Psoas muscle (tissue), 8 donors: Measurements from ENCODE around the gene BTNL8. TPM values are rescaled to one million over a fixed set of nuclear protein-coding genes. Genes with fewer than 3 reads are reported as not detected.

Source experiments
- ATAC-seq, 4 donors: fragments of 200-7000 bp; cut with Tn5 transposase; one replicate each; pipeline ENCODE4 v1.9.1; 2020; ENCODE audit warnings: moderate library complexity in 3 of 4, mild to moderate bottlenecking in 2 of 4
- DNase-seq, 2 donors: peaks; one replicate each; pipeline ENCODE4 v3.0.0-alpha.2; 2020
- H3K27ac ChIP-seq: fragments of 200-600 bp; one replicate; pipeline ENCODE4 v1.8.0; 2022
- H3K27me3 ChIP-seq, 3 donors: fragments of 200-600 bp in 1 of 3; one replicate each; pipeline versions ENCODE4 v1.6.1 to v1.8.0; 2013 to 2022; ENCODE audit warnings: low read length in 2 of 3, mild to moderate bottlenecking in 2 of 3, moderate library complexity in 1 of 3; ENCODE audit not compliant: insufficient read depth in 3 of 3
- H3K36me3 ChIP-seq, 2 donors: fragments of 200-600 bp in 1 of 2; one replicate each; pipeline versions ENCODE4 v1.6.1 to v1.8.0; 2013 to 2022; ENCODE audit warnings: low read depth in 1 of 2, mild to moderate bottlenecking in 1 of 2, moderate library complexity in 1 of 2; ENCODE audit not compliant: insufficient read depth in 1 of 2
- H3K4me1 ChIP-seq: fragments of 200-600 bp; one replicate; pipeline ENCODE4 v1.8.0; 2022
- H3K4me3 ChIP-seq: fragments of 200-600 bp; one replicate; pipeline ENCODE4 v1.8.0; 2022; ENCODE audit warnings: mild to moderate bottlenecking
- H3K9me3 ChIP-seq: fragments of 200-600 bp; one replicate; pipeline ENCODE4 v1.8.0; 2022
- CTCF ChIP-seq: fragments of 200-600 bp; IDR thresholded peaks from one replicate; pipeline ENCODE4 v1.8.0; 2022; ENCODE audit warnings: antibody characterized with exemption
- WGBS, 3 donors: extraction: QIAGEN DNeasy Blood & Tissue Kit; methylation state at CpG; one replicate each; pipeline versions ENCODE4 v1.1.6 to v1.1.7; 2013; 5-methylcytosine and 5-hydroxymethylcytosine counted together
- intact Hi-C, 2 donors: fragments of 100-400 bp; cut with DNase I; formaldehyde crosslinking; loops; one replicate each; pipeline versions ENCODE4 v1.11.0 to v1.14.2; 2022
- polyA plus RNA-seq, 3 donors: library from polyadenylated mRNA; stranded (reverse); fragments of 200-250 nt; gene quantifications; one replicate each; pipeline ENCODE4 v1.2.3, GENCODE V29; 2013
- total RNA-seq, 4 donors: library from RNA; stranded (reverse); fragmentation: NEBNext Ultra II Directional in 2 of 4; extraction: Animal tissue kit (Norgen Biotek cat#: 25700) in 2 of 4; gene quantifications; one replicate each; pipeline versions ENCODE4 v1.2.1 to v1.2.4, GENCODE V29; 2021 to 2023
- donor health status: healthy with polysubstance abuse.
- donor health status: DM: no; HTN: no; CAD: no; lungs with moderate emphysema.
- donor health status: Bipolar disorder and iron deficiency.
- donor health status: healthy.
- donor health status: DM: yes; HTN: yes; CAD: no.
- donor health status: DM: no; HTN: no; CAD: no.
- donor health status: DM: no; HTN: no; CAD: no.
- donor health status: DM: yes; HTN: yes; CAD: no.

BTNL8 gene
- total and polyA plus RNA-seq, 7 donors = 0.09 to 0.46 (median 0.19) TPM; not detected in 2

- intact Hi-C loops = no loop called here
- WGBS, 3 donors = 92 to 97% (median 95%) methylated on average over 8 to 23 of the region's 23 CpGs
- no peak for TF ChIP-seq CTCF
- Histone ChIP-seq H3K4me3 (no peak overlapping the region), H3K36me3 (no peaks in the 10 kb centered on the region), H3K4me1 (no peaks in the 10 kb centered on the region), H3K9me3 (peaks cover 9% of the 10 kb centered on the region), H3K27ac (no peak overlapping the region), H3K27me3 (no peaks in the 10 kb centered on the region)
- ATAC-seq = no peak
- no peak for DNase-seq
These were observed 70.4 kb downstream of the BTNL8 start for GRCh38 chr5:180969406-180969805.

DNA sequence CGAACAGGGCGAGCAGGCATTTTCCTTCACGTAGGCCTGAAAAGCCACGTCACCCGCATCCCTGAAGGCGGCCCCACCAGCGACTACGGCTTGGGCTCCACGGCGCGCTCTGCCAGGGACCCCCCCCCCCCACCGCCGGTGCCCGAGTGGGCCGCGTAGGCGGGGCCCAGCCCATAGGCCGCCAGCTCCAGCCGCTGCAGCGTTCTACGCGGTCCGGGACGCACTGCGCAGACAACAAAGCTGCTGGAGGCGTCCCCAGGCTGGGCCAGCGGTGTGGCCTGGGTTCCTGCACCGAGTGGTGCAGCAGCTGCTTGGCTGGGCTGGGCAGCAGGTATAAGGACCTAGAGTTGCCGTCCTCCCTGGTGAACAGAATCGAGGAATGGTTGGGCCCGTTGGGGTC lies 71.4 kb downstream of the BTNL8 start:
- DNase-seq (no peak), ATAC-seq (no peak)
- WGBS, 3 donors = 90 to 97% (median 93%) methylated on average over 16 to 31 of the region's 31 CpGs
- Histone ChIP-seq H3K9me3 (peaks cover 9% of the 10 kb centered on the region), H3K4me3 (no peak overlapping the region), H3K36me3 (no peaks in the 10 kb centered on the region), H3K4me1 (no peaks in the 10 kb centered on the region), H3K27me3 (no peaks in the 10 kb centered on the region), H3K27ac (no peak overlapping the region)
- no peak for TF ChIP-seq CTCF
- intact Hi-C loops = no loop called here

- no peak for TF ChIP-seq CTCF
- intact Hi-C loops = no loop called here
- no peak overlapping the region for H3K4me3 ChIP-seq
- no peaks in the 10 kb centered on the region for H3K27me3 ChIP-seq
- ATAC-seq (no peak), DNase-seq (no peak)
- 65 to 75% (median 67%) methylated on average over 4 of the region's 4 CpGs for WGBS, 3 donors
- no peaks in the 10 kb centered on the region for H3K4me1 ChIP-seq
- H3K27ac ChIP-seq = no peak overlapping the region
- peaks cover 9% of the 10 kb centered on the region for H3K9me3 ChIP-seq
- H3K36me3 ChIP-seq = no peaks in the 10 kb centered on the region
These were observed 71.9 kb downstream of the BTNL8 start for GRCh38 chr5:180970875-180971274.

- no peak overlapping the region for H3K4me3 ChIP-seq
- WGBS, 3 donors = 41 to 83% (median 77%) methylated on average over 2 of the region's 2 CpGs
- ATAC-seq (no peak), DNase-seq (no peak)
- no peaks in the 10 kb centered on the region for H3K27me3 ChIP-seq
- no peaks in the 10 kb centered on the region for H3K4me1 ChIP-seq
- TF ChIP-seq CTCF = no peak
- intact Hi-C loops = no loop called here
- no peak overlapping the region for H3K27ac ChIP-seq
- no peaks in the 10 kb centered on the region for H3K36me3 ChIP-seq
- H3K9me3 ChIP-seq = peaks cover 9% of the 10 kb centered on the region
These were observed 75.8 kb downstream of the BTNL8 start for GRCh38 chr5:180974612-180975315.

- DNase-seq = no peak
- no peak for TF ChIP-seq CTCF
- WGBS, 3 donors = 80 to 100% (median 84%) methylated on average over 2 of the region's 2 CpGs
These were observed 76.4 kb downstream of the BTNL8 start for GRCh38 chr5:180975338-180975737.

More at GRCh38 chr5:180975338-180975737, 76.4 kb downstream of the BTNL8 start:
- intact Hi-C loops = no loop called here
- H3K4me3 ChIP-seq = no peak overlapping the region
- peaks cover 9% of the 10 kb centered on the region for H3K9me3 ChIP-seq
- ATAC-seq = no peak
- H3K36me3 ChIP-seq = no peaks in the 10 kb centered on the region
- H3K4me1 ChIP-seq = no peaks in the 10 kb centered on the region
- H3K27ac ChIP-seq = no peak overlapping the region
- H3K27me3 ChIP-seq = no peaks in the 10 kb centered on the region
